CD1c-positive myeloid dendritic cell (primary cell): ENCODE results near the gene IGFBP7.

ENCODE experiments used
- DNase-seq: peaks from one replicate; pipeline ENCODE4 v3.0.0-alpha.2; 2016; ENCODE audit errors: extremely low spot score

IGFBP7 gene

GRCh38 chr4:57040510-57040909 is 69.7 kb downstream of the IGFBP7 start:
- no peak for DNase-seq

GRCh38 chr4:57039345-57039744 is 70.8 kb downstream of the IGFBP7 start:
- no peak for DNase-seq

GRCh38 chr4:57037982-57038604 is 72.1 kb downstream of the IGFBP7 start:
- peak; percentile 32 for DNase-seq

DNA sequence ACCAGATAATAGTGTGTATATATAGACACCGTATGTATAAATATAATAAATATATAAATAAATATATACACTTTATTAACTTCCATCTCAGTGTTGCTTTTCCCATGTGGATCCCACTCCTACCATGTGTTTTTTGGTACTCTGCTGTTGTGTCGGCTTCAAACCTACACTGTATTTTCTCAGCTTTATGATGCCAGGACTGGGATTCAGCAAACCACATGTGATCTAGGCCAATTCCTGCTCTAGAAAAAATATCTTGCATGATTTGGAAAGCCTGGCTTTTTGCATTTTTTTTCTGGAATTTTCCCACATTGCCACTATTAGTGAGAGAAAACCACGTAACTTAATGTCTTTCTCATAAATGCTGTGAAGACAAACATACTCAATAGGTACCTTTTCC is 75.7 kb downstream of the IGFBP7 start:
- DNase-seq = no peak

DNA sequence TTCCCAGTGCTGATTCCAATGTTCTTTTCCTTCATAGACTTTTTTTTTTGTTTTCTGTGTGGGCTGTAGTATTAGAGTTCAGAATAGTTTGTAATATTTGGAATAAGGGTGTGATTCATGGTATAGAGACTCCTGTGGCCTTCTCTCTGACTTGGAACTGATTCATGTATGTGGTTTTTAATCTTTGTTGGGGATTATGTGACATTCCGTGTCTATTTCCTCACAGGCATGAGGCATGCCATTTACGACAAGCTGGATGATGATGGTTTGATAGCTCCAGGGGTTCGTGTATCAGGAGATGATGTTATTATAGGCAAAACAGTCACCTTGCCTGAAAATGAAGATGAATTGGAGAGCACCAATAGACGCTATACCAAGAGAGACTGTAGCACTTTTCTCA is 87.1 kb downstream of the IGFBP7 start:
- no peak for DNase-seq

- no peak for DNase-seq
Observed at GRCh38 chr4:57020467-57021101, 89.6 kb downstream of the IGFBP7 start.

DNA sequence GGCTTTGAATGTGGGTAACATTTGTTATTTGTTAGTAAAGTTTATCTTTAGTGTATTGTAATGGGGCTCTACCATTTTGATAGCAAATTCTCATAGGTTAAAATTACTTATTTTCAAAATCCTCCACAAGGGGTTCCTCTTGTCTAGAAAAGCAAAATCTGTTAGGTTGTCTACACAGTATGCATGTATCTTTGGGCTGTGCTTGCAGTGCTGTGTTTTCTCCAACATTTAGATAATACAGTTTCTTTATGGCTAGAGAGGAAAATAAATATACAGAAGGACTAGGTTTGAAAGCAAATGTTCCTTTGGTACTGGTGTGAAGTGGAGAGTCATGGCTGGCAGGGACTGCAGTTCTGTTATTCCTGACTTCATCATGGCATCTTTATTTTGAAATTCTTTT is 91.2 kb downstream of the IGFBP7 start:
- no peak for DNase-seq

DNA sequence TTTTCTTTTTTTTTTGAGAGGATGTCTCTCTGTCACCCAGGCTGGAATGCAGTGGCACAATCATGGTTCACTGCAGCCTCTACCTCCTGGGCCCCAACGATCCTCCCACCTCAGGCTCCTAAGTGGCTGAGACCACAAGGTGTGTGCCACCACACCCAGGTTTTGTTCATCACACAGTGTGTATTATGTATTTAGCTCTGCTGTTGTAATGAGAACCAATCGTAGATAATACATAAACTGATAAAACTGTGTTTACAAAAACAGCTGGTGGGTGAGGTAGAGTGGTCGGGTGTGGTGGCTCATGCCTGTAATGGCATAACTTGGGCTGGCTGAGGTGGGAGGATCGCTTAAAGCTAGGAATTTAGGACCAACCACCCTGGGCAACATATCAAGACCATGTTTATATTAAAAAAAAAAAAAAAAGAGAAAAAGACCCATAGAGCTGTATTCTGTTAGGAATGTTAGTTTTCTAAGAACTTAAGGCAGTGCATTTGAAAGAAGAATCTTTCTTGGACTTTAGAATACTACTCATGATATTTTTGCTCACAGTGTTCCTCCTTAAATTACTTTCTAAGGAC is 96.6 kb downstream of the IGFBP7 start:
- DNase-seq = no peak

DNA sequence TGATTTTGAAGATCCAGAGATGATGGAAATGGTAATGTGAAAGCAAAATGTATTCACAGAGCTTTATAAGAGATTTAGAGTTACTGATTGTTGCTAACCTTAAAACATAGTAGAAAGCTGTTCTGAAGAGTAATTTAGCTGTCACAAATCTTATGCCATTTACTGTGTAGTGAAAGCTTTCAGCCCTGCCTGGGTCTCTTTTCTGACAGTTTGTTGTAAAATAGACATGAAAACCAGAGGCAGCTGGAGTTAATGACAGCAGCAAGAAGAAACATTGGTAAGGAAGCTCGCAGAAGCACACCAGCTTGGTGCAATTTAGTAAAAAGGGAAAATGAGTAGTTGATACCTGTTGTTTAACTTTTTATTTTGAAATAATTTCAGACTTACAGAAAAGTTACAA is 110.4 kb downstream of the IGFBP7 start:
- no peak for DNase-seq

DNA sequence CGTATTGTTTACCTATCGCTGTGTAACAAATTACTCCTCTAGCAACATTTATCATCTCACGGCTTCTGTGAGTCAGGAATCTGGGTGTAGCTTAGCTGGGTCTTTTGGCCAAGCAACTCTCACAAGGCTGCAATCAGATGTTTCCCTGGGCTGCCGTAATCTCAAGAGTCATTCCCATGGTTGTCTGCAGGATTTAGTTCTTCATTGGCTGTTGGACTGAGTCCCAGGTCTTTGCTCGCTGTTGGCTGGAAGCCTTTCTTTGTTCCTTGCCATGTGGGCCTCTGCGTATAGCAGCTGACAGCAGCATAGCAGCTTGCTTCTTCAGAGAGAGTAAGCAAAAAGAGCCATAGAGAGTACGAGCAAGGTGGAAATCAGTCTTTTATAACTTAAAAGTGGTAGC is 114.7 kb downstream of the IGFBP7 start:
- no peak for DNase-seq

- DNase-seq = peak; percentile 71
Observed at GRCh38 chr4:56990109-56990905, 119.9 kb downstream of the IGFBP7 start.

DNA sequence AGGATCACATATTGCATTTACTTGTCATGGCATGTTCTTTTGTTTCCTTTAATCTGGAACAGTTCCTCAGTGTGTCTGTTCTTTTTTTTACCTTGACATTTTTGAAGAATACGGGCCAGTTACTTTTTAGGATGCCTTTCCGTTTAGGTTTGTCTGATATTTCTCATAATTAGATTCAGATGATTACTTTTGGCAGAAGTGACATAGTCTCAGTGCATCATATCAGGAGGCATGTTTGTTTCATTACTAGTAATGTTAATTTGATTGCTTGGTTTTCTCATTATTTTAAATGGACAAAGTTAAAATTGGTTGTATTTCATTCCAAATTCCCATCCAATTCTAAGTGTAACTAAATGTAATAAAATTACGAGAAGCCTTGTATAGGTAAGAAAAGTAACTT is 123.2 kb downstream of the IGFBP7 start:
- DNase-seq = no peak

DNA sequence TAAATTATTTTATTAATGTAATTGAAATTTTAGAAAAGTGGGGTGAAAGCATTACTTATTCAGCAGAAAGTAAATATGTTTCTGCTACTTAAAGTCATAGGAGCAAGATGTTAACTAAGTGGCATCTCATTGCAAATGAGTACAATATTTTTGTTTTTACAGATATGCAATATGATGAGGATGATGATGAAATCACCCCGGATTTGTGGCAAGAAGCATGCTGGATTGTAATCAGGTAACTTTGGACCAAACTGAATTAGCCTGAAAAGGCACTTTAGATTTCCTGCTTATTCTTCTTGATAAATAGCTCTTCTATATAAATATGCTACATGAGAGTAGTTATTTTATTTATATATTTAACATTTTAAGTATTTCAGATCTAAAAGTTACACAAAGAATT is 124.0 kb downstream of the IGFBP7 start:
- DNase-seq = no peak

DNA sequence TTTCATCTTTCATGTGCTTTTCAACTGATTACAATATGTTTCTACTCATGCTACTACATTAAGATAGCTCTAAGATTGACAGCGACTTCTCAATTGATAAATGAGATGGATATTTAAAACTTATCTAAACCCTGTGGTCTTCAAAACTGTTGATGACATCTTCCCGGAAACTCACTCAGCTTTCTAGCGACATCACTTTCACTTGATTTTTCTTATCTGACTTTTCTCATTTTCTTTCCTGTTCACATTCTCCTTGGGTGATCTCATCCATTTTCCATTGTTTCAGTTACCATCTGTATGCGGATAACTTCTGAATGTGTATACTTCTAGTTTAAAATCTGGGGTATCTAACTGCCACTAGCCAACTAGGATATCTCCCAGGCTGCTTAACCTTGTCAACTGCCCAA is 128.4 kb downstream of the IGFBP7 start:
- no peak for DNase-seq
